Measurements from ENCODE around the gene B4GALT2.

Gene B4GALT2
- 2.7 to 3.3 (median 3.3) reads per million in 3 donors for total RNA-seq

DNA sequence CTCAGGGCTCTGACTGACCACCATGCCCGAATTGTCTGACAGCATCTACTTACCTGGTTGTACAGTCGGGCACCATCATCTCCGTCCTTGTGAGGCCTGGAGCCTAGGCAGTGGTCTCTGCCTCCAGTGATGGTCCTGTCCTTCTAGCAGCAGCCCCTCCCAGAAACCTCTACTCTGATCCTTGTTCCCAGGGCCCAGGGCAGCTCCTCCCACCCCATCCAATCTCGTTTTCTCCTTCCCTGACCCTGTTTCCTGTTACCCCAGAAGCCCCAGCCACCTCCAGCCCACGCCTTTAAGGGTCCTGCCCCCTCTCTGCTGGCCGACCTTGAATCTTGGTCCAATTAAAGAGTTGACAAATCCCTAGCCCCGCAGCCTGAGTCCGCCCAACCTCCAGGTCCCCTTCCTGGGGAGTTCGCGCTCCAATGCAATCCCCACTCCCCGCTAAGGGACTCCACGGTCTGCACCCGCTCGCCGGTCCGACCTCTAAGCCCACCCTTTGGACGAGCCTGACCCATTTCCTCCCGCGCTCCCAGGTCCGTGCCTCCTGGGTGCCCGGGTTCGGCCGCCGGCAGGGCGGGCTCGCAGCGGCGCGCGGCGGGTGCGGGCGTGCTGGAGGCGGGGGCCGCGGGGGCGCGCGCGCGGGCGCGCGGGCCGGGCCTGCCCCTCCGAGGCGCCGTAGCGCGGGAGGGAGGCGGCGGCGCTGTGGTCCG, at the start of gene B4GALT2:
TSS of gene B4GALT2 (plus strand) at position 660 of the 710 bp plus-strand sequence. CDS start 1,951 bp downstream, outside the sequence.
- H3K4me1 ChIP-seq (ENCODE audit: control insufficient read depth, insufficient read depth, low read length, poor library complexity, severe bottlenecking), result peaks cover 28% of the 10 kb centered on the region
- no peak for DNase-seq
- no peaks in the 10 kb centered on the region for H3K27me3 ChIP-seq (replicated peaks; ENCODE audit: control insufficient read depth, insufficient read depth, low read length, poor library complexity, severe bottlenecking)
- H3K9me3 ChIP-seq (ENCODE audit: control insufficient read depth, low read length), result no peaks in the 10 kb centered on the region
- H3K27ac ChIP-seq (ENCODE audit: insufficient read depth, low read length, poor library complexity, severe bottlenecking), result no peak within 1 kb of the TSS
- peaks cover 14% of the 10 kb centered on the region for H3K36me3 ChIP-seq (ENCODE audit: control insufficient read depth, insufficient read depth, low read length)
- H3K4me3 ChIP-seq (ENCODE audit: insufficient read depth, low read depth, low read length, poor library complexity, severe bottlenecking), result peak within 1 kb of the TSS; percentile 49

- peaks cover 9% of the 10 kb centered on the region for H3K27me3 ChIP-seq (replicated peaks; ENCODE audit: control insufficient read depth, insufficient read depth, low read length, poor library complexity, severe bottlenecking)
- peaks cover 3% of the 10 kb centered on the region for H3K36me3 ChIP-seq (ENCODE audit: control insufficient read depth, insufficient read depth, low read length)
- no peaks in the 10 kb centered on the region for H3K9me3 ChIP-seq (ENCODE audit: control insufficient read depth, low read length)
- H3K27ac ChIP-seq (ENCODE audit: insufficient read depth, low read length, poor library complexity, severe bottlenecking), result no peak overlapping the region
- DNase-seq, result no peak
- peaks cover 7% of the 10 kb centered on the region for H3K4me1 ChIP-seq (ENCODE audit: control insufficient read depth, insufficient read depth, low read length, poor library complexity, severe bottlenecking)
- no peak overlapping the region for H3K4me3 ChIP-seq (ENCODE audit: insufficient read depth, low read depth, low read length, poor library complexity, severe bottlenecking)
Observed at GRCh38 chr1:43930168-43930948, 48.7 kb upstream of the B4GALT2 start.

- Histone ChIP-seq H3K9me3 (ENCODE audit: control insufficient read depth, low read length) (no peaks in the 10 kb centered on the region), H3K4me1 (ENCODE audit: control insufficient read depth, insufficient read depth, low read length, poor library complexity, severe bottlenecking) (peaks cover 9% of the 10 kb centered on the region), H3K36me3 (ENCODE audit: control insufficient read depth, insufficient read depth, low read length) (no peaks in the 10 kb centered on the region), H3K27me3 (replicated peaks; ENCODE audit: control insufficient read depth, insufficient read depth, low read length, poor library complexity, severe bottlenecking) (peaks cover 12% of the 10 kb centered on the region), H3K4me3 (ENCODE audit: insufficient read depth, low read depth, low read length, poor library complexity, severe bottlenecking) (no peak overlapping the region), H3K27ac (ENCODE audit: insufficient read depth, low read length, poor library complexity, severe bottlenecking) (no peak overlapping the region)
- DNase-seq, result no peak
Observed at GRCh38 chr1:43930949-43931275, 48.1 kb upstream of the B4GALT2 start.

DNA sequence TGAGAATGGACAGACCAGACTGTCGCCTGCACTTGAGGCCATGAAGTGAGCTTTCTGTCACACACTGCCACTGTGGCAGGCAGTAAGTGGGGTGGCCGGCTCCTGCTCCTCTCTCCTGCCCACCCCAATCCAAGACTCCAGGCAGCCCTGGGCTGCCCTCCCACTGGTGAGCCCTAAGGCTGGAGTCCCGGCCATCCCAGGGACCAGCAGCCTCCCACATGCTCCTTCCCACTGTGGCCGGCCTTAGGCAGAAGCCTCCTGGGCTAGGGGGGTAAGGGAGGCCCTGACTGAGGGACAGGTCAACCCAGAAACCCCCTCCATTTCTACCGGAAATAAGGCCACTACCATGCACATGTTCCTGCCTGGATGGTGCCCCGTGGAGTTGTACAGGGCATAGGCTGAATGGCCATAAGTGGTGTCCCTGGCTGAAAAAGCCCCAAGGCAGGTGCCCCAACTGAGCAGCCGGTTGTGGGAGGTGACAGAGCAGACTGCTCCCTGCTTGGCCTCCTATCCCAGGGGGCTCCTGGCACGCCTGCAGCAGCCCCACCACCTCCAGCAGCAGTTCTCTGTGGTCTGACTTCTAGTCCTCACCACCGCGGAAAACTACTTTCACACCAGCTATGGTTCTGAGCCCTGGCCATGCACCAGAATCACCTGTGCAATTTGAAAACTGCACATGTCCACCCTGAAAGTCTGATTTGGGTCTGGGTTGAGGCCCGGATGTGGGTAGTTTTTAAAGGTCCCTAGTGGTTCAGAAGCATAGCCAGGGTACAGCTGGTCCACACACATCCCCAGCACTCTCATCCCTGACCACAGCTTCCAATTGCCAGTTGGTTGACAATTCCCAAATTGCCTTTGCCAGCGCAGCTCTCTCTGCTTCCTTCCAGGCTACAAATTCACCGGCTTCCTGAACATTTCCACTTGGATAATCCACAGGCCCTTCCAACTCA, 47.0 kb upstream of the B4GALT2 start:
- Histone ChIP-seq H3K9me3 (ENCODE audit: control insufficient read depth, low read length) (no peaks in the 10 kb centered on the region), H3K36me3 (ENCODE audit: control insufficient read depth, insufficient read depth, low read length) (no peaks in the 10 kb centered on the region), H3K4me1 (ENCODE audit: control insufficient read depth, insufficient read depth, low read length, poor library complexity, severe bottlenecking) (peaks cover 15% of the 10 kb centered on the region), H3K4me3 (ENCODE audit: insufficient read depth, low read depth, low read length, poor library complexity, severe bottlenecking) (no peak overlapping the region), H3K27me3 (replicated peaks; ENCODE audit: control insufficient read depth, insufficient read depth, low read length, poor library complexity, severe bottlenecking) (peaks cover 20% of the 10 kb centered on the region), H3K27ac (ENCODE audit: insufficient read depth, low read length, poor library complexity, severe bottlenecking) (no peak overlapping the region)
- no peak for DNase-seq

GRCh38 chr1:43932786-43933385, 46.1 kb upstream of the B4GALT2 start:
- Histone ChIP-seq H3K27me3 (replicated peaks; ENCODE audit: control insufficient read depth, insufficient read depth, low read length, poor library complexity, severe bottlenecking) (peaks cover 20% of the 10 kb centered on the region), H3K4me3 (ENCODE audit: insufficient read depth, low read depth, low read length, poor library complexity, severe bottlenecking) (no peak overlapping the region), H3K4me1 (ENCODE audit: control insufficient read depth, insufficient read depth, low read length, poor library complexity, severe bottlenecking) (peaks cover 15% of the 10 kb centered on the region), H3K9me3 (ENCODE audit: control insufficient read depth, low read length) (no peaks in the 10 kb centered on the region), H3K36me3 (ENCODE audit: control insufficient read depth, insufficient read depth, low read length) (no peaks in the 10 kb centered on the region), H3K27ac (ENCODE audit: insufficient read depth, low read length, poor library complexity, severe bottlenecking) (no peak overlapping the region)
- DNase-seq, result no peak

DNA sequence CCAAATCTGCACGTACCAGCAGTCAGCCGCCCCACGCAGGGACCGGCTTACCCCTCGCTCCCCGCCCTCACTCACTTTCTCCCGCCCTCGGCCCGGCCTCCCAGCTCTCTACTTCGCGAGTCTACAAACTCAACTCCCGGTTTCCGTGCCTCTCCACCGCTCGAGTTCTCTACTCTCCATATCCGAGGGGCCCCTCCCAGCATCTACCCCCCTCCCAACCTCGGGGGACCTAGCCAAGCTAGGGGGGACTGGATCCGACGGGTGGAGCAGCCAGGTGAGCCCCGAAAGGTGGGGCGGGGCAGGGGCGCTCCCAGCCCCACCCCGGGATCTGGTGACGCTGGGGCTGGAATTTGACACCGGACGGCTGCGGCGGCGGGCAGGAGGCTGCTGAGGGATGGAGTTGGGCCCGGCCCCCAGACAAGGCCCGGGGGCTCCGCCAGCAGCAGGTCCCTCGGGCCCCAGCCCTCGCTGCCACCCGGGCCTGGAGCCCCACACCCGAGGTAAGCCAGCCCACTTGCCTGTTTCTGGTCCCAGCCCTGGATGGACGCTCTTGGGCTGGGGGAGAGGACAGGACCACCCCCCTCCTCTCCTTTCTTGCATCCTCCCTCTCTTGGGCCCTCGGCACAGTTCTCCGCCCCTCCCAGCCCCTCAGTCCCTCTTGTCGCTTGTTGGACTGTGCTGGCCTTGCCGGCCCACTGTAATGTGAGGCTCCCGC, 45.5 kb upstream of the B4GALT2 start, which contains the start of gene ARTN:
TSS of gene ARTN (plus strand) at position 416 of the 715 bp plus-strand sequence. CDS start 1,856 bp downstream, outside the sequence.
- Histone ChIP-seq H3K27me3 (replicated peaks; ENCODE audit: control insufficient read depth, insufficient read depth, low read length, poor library complexity, severe bottlenecking) (peaks cover 20% of the 10 kb centered on the region), H3K36me3 (ENCODE audit: control insufficient read depth, insufficient read depth, low read length) (no peaks in the 10 kb centered on the region), H3K4me3 (ENCODE audit: insufficient read depth, low read depth, low read length, poor library complexity, severe bottlenecking) (no peak within 1 kb of the TSS), H3K4me1 (ENCODE audit: control insufficient read depth, insufficient read depth, low read length, poor library complexity, severe bottlenecking) (peaks cover 15% of the 10 kb centered on the region), H3K27ac (ENCODE audit: insufficient read depth, low read length, poor library complexity, severe bottlenecking) (no peak within 1 kb of the TSS), H3K9me3 (ENCODE audit: control insufficient read depth, low read length) (no peaks in the 10 kb centered on the region)
- DNase-seq, result no peak

DNA sequence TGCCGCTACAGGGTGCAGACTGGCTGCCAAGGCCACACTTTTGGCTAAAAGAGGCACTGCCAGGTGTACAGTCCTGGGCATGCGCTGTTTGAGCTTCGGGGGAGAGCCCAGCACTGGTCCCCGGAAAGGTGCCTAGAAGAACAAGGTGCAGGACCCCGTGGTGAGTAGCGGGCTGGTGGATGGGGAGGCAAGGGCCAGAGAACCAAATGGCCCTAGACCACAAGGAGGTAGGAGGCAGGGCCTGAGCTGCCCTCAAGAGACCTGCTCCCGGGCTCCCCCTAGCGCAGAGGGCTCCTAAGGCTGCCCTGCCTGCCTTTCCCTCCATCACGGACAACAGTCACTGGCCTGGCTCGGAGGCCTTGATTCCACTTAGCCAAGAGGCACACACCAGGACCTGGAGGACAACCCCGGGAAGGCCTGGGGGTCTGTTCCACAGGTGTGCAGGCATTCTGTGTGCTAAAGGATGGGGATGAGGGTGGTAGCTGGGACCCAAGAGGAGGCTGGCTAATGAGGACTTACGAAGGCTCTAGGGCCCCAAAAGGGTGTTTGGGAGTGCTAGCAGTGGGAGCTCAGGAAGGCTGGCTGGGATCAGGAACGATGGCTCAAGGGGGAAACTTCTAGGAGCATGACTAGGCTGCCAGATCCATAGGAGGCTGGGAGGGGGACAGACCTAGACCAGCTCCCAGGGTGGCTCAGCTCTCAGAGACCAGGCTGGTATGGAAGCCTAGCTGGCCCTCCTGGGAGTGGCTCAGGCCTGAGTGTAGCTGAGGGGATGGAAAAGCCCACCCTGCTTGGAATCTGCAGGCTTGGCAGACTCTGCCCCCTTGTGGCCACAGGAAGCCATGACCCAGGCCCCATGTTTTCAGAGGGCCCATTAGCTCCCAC, 44.7 kb upstream of the B4GALT2 start:
- Histone ChIP-seq H3K9me3 (ENCODE audit: control insufficient read depth, low read length) (no peaks in the 10 kb centered on the region), H3K4me1 (ENCODE audit: control insufficient read depth, insufficient read depth, low read length, poor library complexity, severe bottlenecking) (peaks cover 15% of the 10 kb centered on the region), H3K36me3 (ENCODE audit: control insufficient read depth, insufficient read depth, low read length) (no peaks in the 10 kb centered on the region), H3K27me3 (replicated peaks; ENCODE audit: control insufficient read depth, insufficient read depth, low read length, poor library complexity, severe bottlenecking) (peaks cover 20% of the 10 kb centered on the region), H3K27ac (ENCODE audit: insufficient read depth, low read length, poor library complexity, severe bottlenecking) (no peak overlapping the region), H3K4me3 (ENCODE audit: insufficient read depth, low read depth, low read length, poor library complexity, severe bottlenecking) (no peak overlapping the region)
- DNase-seq, result peak in 2 of 3 donors; percentile 14 to 21

DNA sequence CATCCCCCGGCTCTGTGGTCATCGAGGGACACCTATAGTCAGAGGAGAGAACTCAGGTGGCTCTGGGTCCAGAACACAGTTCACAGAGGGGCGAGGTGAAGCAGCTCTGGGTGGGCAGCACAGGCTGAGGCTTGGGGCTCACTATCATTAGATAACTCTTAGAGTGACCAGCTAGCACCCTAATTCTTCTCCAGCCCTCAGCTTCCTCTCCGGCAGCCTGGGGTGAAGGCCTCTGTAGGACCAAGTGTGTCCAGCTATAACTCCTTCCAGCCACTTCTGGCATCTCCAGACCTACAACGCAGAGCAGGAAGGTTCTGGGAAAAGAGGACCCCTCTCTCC, 44.1 kb upstream of the B4GALT2 start:
- Histone ChIP-seq H3K9me3 (ENCODE audit: control insufficient read depth, low read length) (no peaks in the 10 kb centered on the region), H3K4me3 (ENCODE audit: insufficient read depth, low read depth, low read length, poor library complexity, severe bottlenecking) (no peak overlapping the region), H3K36me3 (ENCODE audit: control insufficient read depth, insufficient read depth, low read length) (no peaks in the 10 kb centered on the region), H3K27me3 (replicated peaks; ENCODE audit: control insufficient read depth, insufficient read depth, low read length, poor library complexity, severe bottlenecking) (peaks cover 20% of the 10 kb centered on the region), H3K27ac (ENCODE audit: insufficient read depth, low read length, poor library complexity, severe bottlenecking) (no peak overlapping the region), H3K4me1 (ENCODE audit: control insufficient read depth, insufficient read depth, low read length, poor library complexity, severe bottlenecking) (peaks cover 15% of the 10 kb centered on the region)
- DNase-seq, result no peak

All from effector memory CD4-positive, alpha-beta T cell (primary cell).